ENCODE measurements around the gene ASB1. TPM values are rescaled to one million over a fixed set of nuclear protein-coding genes. Genes with fewer than 3 reads are reported as not detected.

ASB1 gene
- total RNA-seq, 1 donor from 2014 or later = 26.6 TPM

GRCh38 chr2:238412067-238412767 is 14.5 kb upstream of the ASB1 start:
- Histone ChIP-seq H3K27me3 (ENCODE audit: control insufficient read depth in 3 of 3, insufficient read depth in 3 of 3, low read length in 3 of 3) (no peaks in the 10 kb centered on the region), H3K4me3 (ENCODE audit: low read length in 3 of 3) (no peak overlapping the region), H3K9ac (ENCODE audit: low read depth in 1 of 3, low read length in 3 of 3) (no peak overlapping the region), H3K4me1 (ENCODE audit: control insufficient read depth in 3 of 3, insufficient read depth in 3 of 3, low read length in 3 of 3) (peaks cover 0 to 5% (median 0%) of the 10 kb centered on the region in 3 donors), H3K9me3 (ENCODE audit: control insufficient read depth in 3 of 3, low read length in 3 of 3) (peaks cover 0 to 3% (median 3%) of the 10 kb centered on the region in 3 donors), H3K36me3 (ENCODE audit: control insufficient read depth in 3 of 3, insufficient read depth in 3 of 3, low read length in 3 of 3) (peaks cover 0 to 4% (median 0%) of the 10 kb centered on the region in 3 donors), H3K27ac (ENCODE audit: low read depth, low read length) (no peak overlapping the region)

- Histone ChIP-seq H3K27ac (ENCODE audit: low read depth, low read length) (no peak overlapping the region), H3K36me3 (ENCODE audit: control insufficient read depth in 3 of 3, insufficient read depth in 3 of 3, low read length in 3 of 3) (peaks cover 0 to 2% (median 0%) of the 10 kb centered on the region in 3 donors), H3K9me3 (ENCODE audit: control insufficient read depth in 3 of 3, low read length in 3 of 3) (peaks cover 0 to 3% (median 3%) of the 10 kb centered on the region in 3 donors), H3K4me1 (ENCODE audit: control insufficient read depth in 3 of 3, insufficient read depth in 3 of 3, low read length in 3 of 3) (peaks cover 0 to 8% (median 2%) of the 10 kb centered on the region in 3 donors), H3K9ac (ENCODE audit: low read depth in 1 of 3, low read length in 3 of 3) (no peak overlapping the region), H3K4me3 (ENCODE audit: low read length in 3 of 3) (no peak overlapping the region), H3K27me3 (ENCODE audit: control insufficient read depth in 3 of 3, insufficient read depth in 3 of 3, low read length in 3 of 3) (no peaks in the 10 kb centered on the region)
Observed at GRCh38 chr2:238413368-238413767, 13.4 kb upstream of the ASB1 start.

- Histone ChIP-seq H3K36me3 (ENCODE audit: control insufficient read depth in 3 of 3, insufficient read depth in 3 of 3, low read length in 3 of 3) (peaks cover 0 to 2% (median 0%) of the 10 kb centered on the region in 3 donors), H3K27me3 (ENCODE audit: control insufficient read depth in 3 of 3, insufficient read depth in 3 of 3, low read length in 3 of 3) (no peaks in the 10 kb centered on the region), H3K4me1 (ENCODE audit: control insufficient read depth in 3 of 3, insufficient read depth in 3 of 3, low read length in 3 of 3) (peaks cover 0 to 14% (median 10%) of the 10 kb centered on the region in 3 donors), H3K9me3 (ENCODE audit: control insufficient read depth in 3 of 3, low read length in 3 of 3) (peaks cover 0 to 3% (median 3%) of the 10 kb centered on the region in 3 donors), H3K9ac (ENCODE audit: low read depth in 1 of 3, low read length in 3 of 3) (no peak overlapping the region), H3K4me3 (ENCODE audit: low read length in 3 of 3) (no peak overlapping the region), H3K27ac (ENCODE audit: low read depth, low read length) (no peak overlapping the region)
Observed at GRCh38 chr2:238415036-238415764, 11.5 kb upstream of the ASB1 start.

- no peak overlapping the region for H3K27ac ChIP-seq (ENCODE audit: low read depth, low read length)
- no peaks in the 10 kb centered on the region for H3K27me3 ChIP-seq (ENCODE audit: control insufficient read depth in 3 of 3, insufficient read depth in 3 of 3, low read length in 3 of 3)
- H3K36me3 ChIP-seq (ENCODE audit: control insufficient read depth in 3 of 3, insufficient read depth in 3 of 3, low read length in 3 of 3) = peaks cover 0 to 2% (median 0%) of the 10 kb centered on the region in 3 donors
- no peak overlapping the region for H3K4me3 ChIP-seq (ENCODE audit: low read length in 3 of 3)
- H3K4me1 ChIP-seq (ENCODE audit: control insufficient read depth in 3 of 3, insufficient read depth in 3 of 3, low read length in 3 of 3) = peaks cover 0 to 19% (median 12%) of the 10 kb centered on the region in 3 donors
- H3K9ac ChIP-seq (ENCODE audit: low read depth in 1 of 3, low read length in 3 of 3) = no peak overlapping the region
- H3K9me3 ChIP-seq (ENCODE audit: control insufficient read depth in 3 of 3, low read length in 3 of 3) = peaks cover 0 to 3% (median 3%) of the 10 kb centered on the region in 3 donors
Observed at GRCh38 chr2:238415893-238416292, 10.8 kb upstream of the ASB1 start.

- H3K36me3 ChIP-seq (ENCODE audit: control insufficient read depth in 3 of 3, insufficient read depth in 3 of 3, low read length in 3 of 3) = peaks cover 0 to 2% (median 0%) of the 10 kb centered on the region in 3 donors
- H3K4me3 ChIP-seq (ENCODE audit: low read length in 3 of 3) = peak overlapping the region in 1 of 3 donors; percentile 5
- no peak overlapping the region for H3K27ac ChIP-seq (ENCODE audit: low read depth, low read length)
- H3K9ac ChIP-seq (ENCODE audit: low read depth in 1 of 3, low read length in 3 of 3) = peak overlapping the region in 1 of 3 donors; percentile 11
- peaks cover 0 to 19% (median 13%) of the 10 kb centered on the region in 3 donors for H3K4me1 ChIP-seq (ENCODE audit: control insufficient read depth in 3 of 3, insufficient read depth in 3 of 3, low read length in 3 of 3)
- H3K9me3 ChIP-seq (ENCODE audit: control insufficient read depth in 3 of 3, low read length in 3 of 3) = peaks cover 0 to 3% (median 3%) of the 10 kb centered on the region in 3 donors
- H3K27me3 ChIP-seq (ENCODE audit: control insufficient read depth in 3 of 3, insufficient read depth in 3 of 3, low read length in 3 of 3) = peaks cover 0 to 3% (median 0%) of the 10 kb centered on the region in 3 donors
Observed at GRCh38 chr2:238418196-238418998, 8.3 kb upstream of the ASB1 start.

- Histone ChIP-seq H3K4me3 (ENCODE audit: low read length in 3 of 3) (no peak overlapping the region), H3K36me3 (ENCODE audit: control insufficient read depth in 3 of 3, insufficient read depth in 3 of 3, low read length in 3 of 3) (peaks cover 0 to 2% (median 0%) of the 10 kb centered on the region in 3 donors), H3K9ac (ENCODE audit: low read depth in 1 of 3, low read length in 3 of 3) (no peak overlapping the region), H3K27me3 (ENCODE audit: control insufficient read depth in 3 of 3, insufficient read depth in 3 of 3, low read length in 3 of 3) (peaks cover 0 to 3% (median 0%) of the 10 kb centered on the region in 3 donors), H3K4me1 (ENCODE audit: control insufficient read depth in 3 of 3, insufficient read depth in 3 of 3, low read length in 3 of 3) (peaks cover 0 to 21% (median 13%) of the 10 kb centered on the region in 3 donors), H3K27ac (ENCODE audit: low read depth, low read length) (no peak overlapping the region), H3K9me3 (ENCODE audit: control insufficient read depth in 3 of 3, low read length in 3 of 3) (peaks cover 0 to 3% (median 3%) of the 10 kb centered on the region in 3 donors)
Observed at GRCh38 chr2:238418999-238419546, 7.7 kb upstream of the ASB1 start.

GRCh38 chr2:238420442-238420841 is 6.3 kb upstream of the ASB1 start:
- Histone ChIP-seq H3K36me3 (ENCODE audit: control insufficient read depth in 3 of 3, insufficient read depth in 3 of 3, low read length in 3 of 3) (peaks cover 0 to 2% (median 0%) of the 10 kb centered on the region in 3 donors), H3K27ac (ENCODE audit: low read depth, low read length) (no peak overlapping the region), H3K9ac (ENCODE audit: low read depth in 1 of 3, low read length in 3 of 3) (no peak overlapping the region), H3K27me3 (ENCODE audit: control insufficient read depth in 3 of 3, insufficient read depth in 3 of 3, low read length in 3 of 3) (peaks cover 0 to 3% (median 3%) of the 10 kb centered on the region in 3 donors), H3K4me1 (ENCODE audit: control insufficient read depth in 3 of 3, insufficient read depth in 3 of 3, low read length in 3 of 3) (peaks cover 0 to 21% (median 19%) of the 10 kb centered on the region in 3 donors), H3K9me3 (ENCODE audit: control insufficient read depth in 3 of 3, low read length in 3 of 3) (peaks cover 0 to 3% (median 3%) of the 10 kb centered on the region in 3 donors), H3K4me3 (ENCODE audit: low read length in 3 of 3) (no peak overlapping the region)

GRCh38 chr2:238420878-238421694 is 5.6 kb upstream of the ASB1 start:
- Histone ChIP-seq H3K27ac (ENCODE audit: low read depth, low read length) (no peak overlapping the region), H3K4me1 (ENCODE audit: control insufficient read depth in 3 of 3, insufficient read depth in 3 of 3, low read length in 3 of 3) (peaks cover 5 to 26% (median 25%) of the 10 kb centered on the region in 3 donors), H3K9ac (ENCODE audit: low read depth in 1 of 3, low read length in 3 of 3) (no peak overlapping the region), H3K27me3 (ENCODE audit: control insufficient read depth in 3 of 3, insufficient read depth in 3 of 3, low read length in 3 of 3) (peaks cover 0 to 3% (median 3%) of the 10 kb centered on the region in 3 donors), H3K9me3 (ENCODE audit: control insufficient read depth in 3 of 3, low read length in 3 of 3) (no peaks in the 10 kb centered on the region), H3K4me3 (ENCODE audit: low read length in 3 of 3) (no peak overlapping the region), H3K36me3 (ENCODE audit: control insufficient read depth in 3 of 3, insufficient read depth in 3 of 3, low read length in 3 of 3) (no peaks in the 10 kb centered on the region)

GRCh38 chr2:238421695-238422035 is 5.1 kb upstream of the ASB1 start:
- no peak overlapping the region for H3K27ac ChIP-seq (ENCODE audit: low read depth, low read length)
- no peaks in the 10 kb centered on the region for H3K36me3 ChIP-seq (ENCODE audit: control insufficient read depth in 3 of 3, insufficient read depth in 3 of 3, low read length in 3 of 3)
- H3K9ac ChIP-seq (ENCODE audit: low read depth in 1 of 3, low read length in 3 of 3) = no peak overlapping the region
- no peaks in the 10 kb centered on the region for H3K9me3 ChIP-seq (ENCODE audit: control insufficient read depth in 3 of 3, low read length in 3 of 3)
- H3K4me1 ChIP-seq (ENCODE audit: control insufficient read depth in 3 of 3, insufficient read depth in 3 of 3, low read length in 3 of 3) = peaks cover 9 to 28% (median 28%) of the 10 kb centered on the region in 3 donors
- H3K27me3 ChIP-seq (ENCODE audit: control insufficient read depth in 3 of 3, insufficient read depth in 3 of 3, low read length in 3 of 3) = peaks cover 0 to 3% (median 3%) of the 10 kb centered on the region in 3 donors
- H3K4me3 ChIP-seq (ENCODE audit: low read length in 3 of 3) = no peak overlapping the region
